K562 (cell line): ENCODE measurements around the gene INSYN2B.

Experiments used
- FOXJ3 ChIP-seq: sonication (generic); formaldehyde crosslinking; IDR thresholded peaks from 2 replicates; pipeline ENCODE4 v1.4.0; 2020; ENCODE audit warnings: mild to moderate bottlenecking, missing genetic modification reagents
- HDAC2 ChIP-seq: fragments of 450-650 bp; IDR thresholded peaks from 2 replicates; pipeline ENCODE4 v1.6.1; 2016; ENCODE audit warnings: mild to moderate bottlenecking
- SMARCA5 ChIP-seq: fragments of 450-650 bp; IDR thresholded peaks from 2 replicates; pipeline ENCODE4 v1.6.1; 2016
- ZNF146 ChIP-seq: IDR thresholded peaks from one replicate; pipeline ENCODE4 v1.6.1; 2018; ENCODE audit warnings: missing compliant biosample characterization; ENCODE audit not compliant: unreplicated experiment
- TF ChIP-seq, protein P1 (sequence below), 3 experiments: IDR thresholded peaks in 2 of 3; conservative IDR thresholded peaks in 1 of 3; 2 replicates each; pipeline ENCODE4 v1.5.1; 2011 to 2012; ENCODE audit warnings: low read length in 3 of 3, mild to moderate bottlenecking in 3 of 3, control low read depth in 2 of 3, improper control_type of control experiment in 1 of 3, inconsistent platforms in 1 of 3, low read depth in 1 of 3, mixed read lengths in 1 of 3, moderate library complexity in 1 of 3; ENCODE audit not compliant: insufficient read depth in 2 of 3

DNA sequence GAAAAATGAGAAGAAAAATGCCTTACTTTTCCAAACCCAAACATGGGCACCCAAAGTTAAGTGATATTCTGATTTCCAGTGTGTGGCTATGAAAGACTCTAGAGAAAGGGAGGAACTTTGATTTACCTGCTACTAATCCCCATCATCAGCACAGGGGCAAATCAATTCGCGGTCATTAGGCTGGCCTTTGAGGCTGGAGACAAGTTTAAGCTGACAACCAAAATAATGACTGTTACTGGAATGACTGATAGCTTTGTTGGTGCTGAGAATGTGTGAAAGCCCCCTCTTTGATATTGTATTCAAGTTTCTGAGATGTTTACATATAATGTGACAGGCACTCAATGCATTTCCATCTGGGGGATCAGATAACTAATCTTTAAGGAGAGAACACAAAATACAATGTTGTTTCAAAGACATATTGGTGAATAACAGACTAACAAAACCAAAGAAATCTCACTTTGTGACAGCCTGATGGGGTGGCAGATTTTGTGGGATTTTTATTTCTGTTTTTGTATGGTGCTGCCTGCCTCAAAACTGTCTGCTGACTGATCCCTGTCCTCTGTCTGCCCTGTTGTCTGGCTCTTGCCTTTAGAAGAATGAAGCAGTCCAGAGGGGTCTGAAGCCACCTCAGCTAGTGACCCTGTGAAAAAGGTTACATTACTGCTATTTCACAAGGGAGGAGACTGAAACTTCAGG is 12.6 kb upstream of the INSYN2B start:
- TF ChIP-seq SMARCA5 (no peak), ZNF146 (CRISPR knock-in tag) (no peak), FOXJ3 (no peak), HDAC2 (no peak)
- TF ChIP-seq, protein P1, sequence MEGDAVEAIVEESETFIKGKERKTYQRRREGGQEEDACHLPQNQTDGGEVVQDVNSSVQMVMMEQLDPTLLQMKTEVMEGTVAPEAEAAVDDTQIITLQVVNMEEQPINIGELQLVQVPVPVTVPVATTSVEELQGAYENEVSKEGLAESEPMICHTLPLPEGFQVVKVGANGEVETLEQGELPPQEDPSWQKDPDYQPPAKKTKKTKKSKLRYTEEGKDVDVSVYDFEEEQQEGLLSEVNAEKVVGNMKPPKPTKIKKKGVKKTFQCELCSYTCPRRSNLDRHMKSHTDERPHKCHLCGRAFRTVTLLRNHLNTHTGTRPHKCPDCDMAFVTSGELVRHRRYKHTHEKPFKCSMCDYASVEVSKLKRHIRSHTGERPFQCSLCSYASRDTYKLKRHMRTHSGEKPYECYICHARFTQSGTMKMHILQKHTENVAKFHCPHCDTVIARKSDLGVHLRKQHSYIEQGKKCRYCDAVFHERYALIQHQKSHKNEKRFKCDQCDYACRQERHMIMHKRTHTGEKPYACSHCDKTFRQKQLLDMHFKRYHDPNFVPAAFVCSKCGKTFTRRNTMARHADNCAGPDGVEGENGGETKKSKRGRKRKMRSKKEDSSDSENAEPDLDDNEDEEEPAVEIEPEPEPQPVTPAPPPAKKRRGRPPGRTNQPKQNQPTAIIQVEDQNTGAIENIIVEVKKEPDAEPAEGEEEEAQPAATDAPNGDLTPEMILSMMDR (IDR thresholded peaks at IDR 0.05 in 2 of 3, conservative IDR thresholded peaks at IDR 0.05 in 1 of 3; ENCODE audit: insufficient read depth in 2 of 3, low read depth in 1 of 3, low read length in 3 of 3): no peak
